Psoas muscle (tissue), 8 donors: Measurements from ENCODE around the gene MRPL14. TPM values are rescaled to one million over a fixed set of nuclear protein-coding genes. Genes with fewer than 3 reads are reported as not detected.
A peak's percentile ranks its signal among the peaks of the same experiment; 100 is the strongest.

Source experiments
- ATAC-seq, 4 donors: fragments of 200-7000 bp; cut with Tn5 transposase; one replicate each; pipeline ENCODE4 v1.9.1; 2020; ENCODE audit warnings: moderate library complexity in 3 of 4, mild to moderate bottlenecking in 2 of 4
- DNase-seq, 2 donors: peaks; one replicate each; pipeline ENCODE4 v3.0.0-alpha.2; 2020
- H3K27ac ChIP-seq: fragments of 200-600 bp; one replicate; pipeline ENCODE4 v1.8.0; 2022
- H3K27me3 ChIP-seq, 3 donors: fragments of 200-600 bp in 1 of 3; one replicate each; pipeline versions ENCODE4 v1.6.1 to v1.8.0; 2013 to 2022; ENCODE audit warnings: low read length in 2 of 3, mild to moderate bottlenecking in 2 of 3, moderate library complexity in 1 of 3; ENCODE audit not compliant: insufficient read depth in 3 of 3
- H3K36me3 ChIP-seq, 2 donors: fragments of 200-600 bp in 1 of 2; one replicate each; pipeline versions ENCODE4 v1.6.1 to v1.8.0; 2013 to 2022; ENCODE audit warnings: low read depth in 1 of 2, mild to moderate bottlenecking in 1 of 2, moderate library complexity in 1 of 2; ENCODE audit not compliant: insufficient read depth in 1 of 2
- H3K4me1 ChIP-seq: fragments of 200-600 bp; one replicate; pipeline ENCODE4 v1.8.0; 2022
- H3K4me3 ChIP-seq: fragments of 200-600 bp; one replicate; pipeline ENCODE4 v1.8.0; 2022; ENCODE audit warnings: mild to moderate bottlenecking
- H3K9me3 ChIP-seq: fragments of 200-600 bp; one replicate; pipeline ENCODE4 v1.8.0; 2022
- WGBS, 3 donors: extraction: QIAGEN DNeasy Blood & Tissue Kit; methylation state at CpG; one replicate each; pipeline versions ENCODE4 v1.1.6 to v1.1.7; 2013; 5-methylcytosine and 5-hydroxymethylcytosine counted together
- intact Hi-C, 2 donors: fragments of 100-400 bp; cut with DNase I; formaldehyde crosslinking; loops; one replicate each; pipeline versions ENCODE4 v1.11.0 to v1.14.2; 2022
- polyA plus RNA-seq, 3 donors: library from polyadenylated mRNA; stranded (reverse); fragments of 200-250 nt; gene quantifications; one replicate each; pipeline ENCODE4 v1.2.3, GENCODE V29; 2013
- total RNA-seq, 4 donors: library from RNA; stranded (reverse); fragmentation: NEBNext Ultra II Directional in 2 of 4; extraction: Animal tissue kit (Norgen Biotek cat#: 25700) in 2 of 4; gene quantifications; one replicate each; pipeline versions ENCODE4 v1.2.1 to v1.2.4, GENCODE V29; 2021 to 2023
- TF ChIP-seq, protein P1 (sequence below): fragments of 200-600 bp; IDR thresholded peaks from one replicate; pipeline ENCODE4 v1.8.0; 2022; ENCODE audit warnings: antibody characterized with exemption
- donor health status: healthy with polysubstance abuse.
- donor health status: DM: no; HTN: no; CAD: no; lungs with moderate emphysema.
- donor health status: Bipolar disorder and iron deficiency.
- donor health status: healthy.
- donor health status: DM: yes; HTN: yes; CAD: no.
- donor health status: DM: no; HTN: no; CAD: no.
- donor health status: DM: no; HTN: no; CAD: no.
- donor health status: DM: yes; HTN: yes; CAD: no.

Gene MRPL14
- total and polyA plus RNA-seq, 7 donors, result 62.3 to 308 (median 166) TPM

DNA sequence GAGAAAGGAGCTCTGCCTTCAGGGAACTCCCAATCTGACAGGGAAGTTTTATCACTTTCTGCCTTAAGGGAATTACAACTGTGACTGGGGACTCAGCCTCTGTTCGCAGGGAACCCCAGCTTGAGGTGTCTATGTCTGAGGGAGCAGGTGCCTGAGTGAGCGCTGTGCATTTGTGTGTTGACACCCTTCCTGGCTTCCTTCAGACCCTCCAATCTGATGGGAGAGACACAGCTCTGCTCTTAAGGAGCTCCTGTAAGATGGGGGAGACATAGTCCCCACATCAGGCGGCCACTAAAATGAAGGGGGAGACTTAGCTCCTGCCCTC, 62.3 kb downstream of the MRPL14 start:
- H3K27me3 ChIP-seq, result no peaks in the 10 kb centered on the region
- WGBS, 3 donors, result 88 to 100% (median 98%) methylated on average over 3 of the region's 3 CpGs
- ATAC-seq (no peak), DNase-seq (no peak)
- no peaks in the 10 kb centered on the region for H3K9me3 ChIP-seq
- peaks cover 45% of the 10 kb centered on the region for H3K4me1 ChIP-seq
- no peak overlapping the region for H3K4me3 ChIP-seq
- H3K36me3 ChIP-seq, result no peaks in the 10 kb centered on the region
- TF ChIP-seq, protein P1, sequence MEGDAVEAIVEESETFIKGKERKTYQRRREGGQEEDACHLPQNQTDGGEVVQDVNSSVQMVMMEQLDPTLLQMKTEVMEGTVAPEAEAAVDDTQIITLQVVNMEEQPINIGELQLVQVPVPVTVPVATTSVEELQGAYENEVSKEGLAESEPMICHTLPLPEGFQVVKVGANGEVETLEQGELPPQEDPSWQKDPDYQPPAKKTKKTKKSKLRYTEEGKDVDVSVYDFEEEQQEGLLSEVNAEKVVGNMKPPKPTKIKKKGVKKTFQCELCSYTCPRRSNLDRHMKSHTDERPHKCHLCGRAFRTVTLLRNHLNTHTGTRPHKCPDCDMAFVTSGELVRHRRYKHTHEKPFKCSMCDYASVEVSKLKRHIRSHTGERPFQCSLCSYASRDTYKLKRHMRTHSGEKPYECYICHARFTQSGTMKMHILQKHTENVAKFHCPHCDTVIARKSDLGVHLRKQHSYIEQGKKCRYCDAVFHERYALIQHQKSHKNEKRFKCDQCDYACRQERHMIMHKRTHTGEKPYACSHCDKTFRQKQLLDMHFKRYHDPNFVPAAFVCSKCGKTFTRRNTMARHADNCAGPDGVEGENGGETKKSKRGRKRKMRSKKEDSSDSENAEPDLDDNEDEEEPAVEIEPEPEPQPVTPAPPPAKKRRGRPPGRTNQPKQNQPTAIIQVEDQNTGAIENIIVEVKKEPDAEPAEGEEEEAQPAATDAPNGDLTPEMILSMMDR, result no peak
- H3K27ac ChIP-seq, result peak overlapping the region; percentile 58
- intact Hi-C loops, result no loop called here

DNA sequence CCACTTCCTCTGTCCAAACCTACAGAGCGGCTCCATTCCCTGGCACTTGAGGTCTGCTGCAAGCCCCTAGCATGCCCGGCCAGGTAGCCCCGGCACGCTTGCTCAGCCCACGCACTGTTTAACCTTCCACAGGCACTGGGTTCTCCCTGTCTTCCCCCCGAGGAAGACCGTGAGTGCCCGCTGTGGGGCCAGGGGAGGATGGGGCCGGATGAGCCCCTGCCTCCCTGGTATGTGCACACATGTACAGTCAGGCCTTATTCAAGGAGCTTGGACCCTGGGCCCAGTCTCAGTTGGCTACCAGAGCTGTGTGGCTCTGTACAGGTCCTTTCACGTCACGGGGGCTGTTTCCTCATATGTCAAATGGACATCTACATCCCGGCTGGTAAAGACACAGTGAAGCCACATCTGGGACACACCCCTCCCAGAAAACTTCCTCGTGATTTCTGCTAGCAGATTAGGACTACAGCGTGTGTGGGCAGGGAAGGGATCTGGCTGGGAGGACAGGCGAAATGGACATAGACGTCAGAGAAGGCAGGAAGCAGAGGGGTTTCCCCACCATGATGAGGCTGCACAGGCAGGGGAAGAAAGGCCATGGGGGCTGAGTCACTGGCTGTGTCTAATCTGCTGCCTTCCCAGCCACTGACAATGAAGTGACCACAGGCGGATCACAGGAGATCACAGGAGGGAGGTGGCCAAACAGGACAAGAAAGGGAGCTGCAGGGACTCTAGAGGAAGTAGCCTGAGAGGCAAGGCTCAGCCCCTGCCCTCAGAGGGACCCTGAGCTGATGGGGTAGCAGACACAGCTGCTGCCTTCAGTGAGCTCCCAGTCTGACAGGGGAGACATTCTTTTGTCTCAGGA, 62.9 kb downstream of the MRPL14 start:
- Histone ChIP-seq H3K27ac (peak overlapping the region; percentile 58), H3K36me3 (no peaks in the 10 kb centered on the region), H3K9me3 (no peaks in the 10 kb centered on the region), H3K4me3 (no peak overlapping the region), H3K27me3 (no peaks in the 10 kb centered on the region), H3K4me1 (peaks cover 46% of the 10 kb centered on the region)
- WGBS, 3 donors, result 76 to 78% (median 77%) methylated on average over 17 of the region's 17 CpGs
- TF ChIP-seq, protein P1, result no peak
- intact Hi-C loops, result no loop called here
- ATAC-seq (peak; percentile 19 to 83 (median 70)), DNase-seq (peak in 1 of 2 donors; percentile 64)

DNA sequence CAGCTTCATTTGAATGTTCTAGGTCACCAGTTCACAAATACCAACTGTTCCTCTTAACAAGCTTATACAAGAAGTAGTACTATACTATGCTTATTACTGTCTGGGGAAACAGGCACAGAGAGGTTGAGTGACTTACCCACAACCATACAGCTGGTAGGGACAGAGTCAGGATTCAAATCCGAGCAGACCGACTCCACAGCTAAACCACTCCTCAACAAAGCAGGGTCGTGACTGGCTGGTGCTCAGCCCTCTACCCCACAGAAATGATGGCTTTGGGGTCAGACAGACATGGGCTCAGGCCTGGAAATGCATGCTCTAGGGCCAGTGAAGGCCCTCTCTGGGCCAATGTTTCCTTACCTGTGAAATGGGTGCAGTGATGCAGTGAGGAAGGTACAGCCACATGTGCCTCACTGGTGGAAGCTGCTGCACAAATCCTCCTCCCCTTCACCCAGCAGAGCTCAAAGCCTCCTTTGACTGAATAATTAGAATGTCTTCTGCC, 63.6 kb downstream of the MRPL14 start:
- TF ChIP-seq, protein P1, result no peak
- ATAC-seq, result no peak

More for the DNA sequence above, 63.6 kb downstream of the MRPL14 start:
- Histone ChIP-seq H3K36me3 (no peaks in the 10 kb centered on the region), H3K27ac (peak overlapping the region; percentile 64), H3K4me1 (peaks cover 53% of the 10 kb centered on the region), H3K27me3 (no peaks in the 10 kb centered on the region), H3K4me3 (no peak overlapping the region), H3K9me3 (no peaks in the 10 kb centered on the region)
- WGBS, 3 donors, result 88 to 95% (median 89%) methylated on average over 3 of the region's 3 CpGs
- no peak for DNase-seq
- intact Hi-C loops, result no loop called here

Other genes starting within 250 kb of the MRPL14 start
- gene TMEM63B, start 102 bp upstream of the MRPL14 start, total RNA-seq, result 100 to 1,000 TPM in 1 of 4 donors, 10 to 100 TPM in 3; 32.7 to 121 (median 40.3) TPM
- gene TMEM63B, start 102 bp upstream of the MRPL14 start, polyA plus RNA-seq, result 10 to 100 TPM; 23.5 to 39.2 (median 27.9) TPM
- under 1 TPM in 1 of 4 donors, not detected in 3; 0.32 TPM for gene CAPN11, start 31.4 kb upstream of the MRPL14 start, total RNA-seq
- under 1 TPM; 0.05 to 0.16 (median 0.11) TPM for gene CAPN11, start 31.4 kb upstream of the MRPL14 start, polyA plus RNA-seq
- gene MYMX, start 89.5 kb upstream of the MRPL14 start, total RNA-seq, result under 1 TPM in 3 of 4 donors, not detected in 1; 0.34 to 0.54 (median 0.36) TPM
- gene MYMX, start 89.5 kb upstream of the MRPL14 start, polyA plus RNA-seq, result under 1 TPM in 2 of 3 donors, not detected in 1; 0.09 to 0.61 TPM
- 10 to 100 TPM; 29.6 to 80.7 (median 41.6) TPM for gene SLC29A1, start 96.1 kb upstream of the MRPL14 start, total RNA-seq
- 10 to 100 TPM; 29.1 to 39.7 (median 39.1) TPM for gene SLC29A1, start 96.1 kb upstream of the MRPL14 start, polyA plus RNA-seq
- gene HSP90AB1, start 119.6 kb upstream of the MRPL14 start, total RNA-seq, result 1,000 to 10,000 TPM; 1,150 to 1,595 (median 1,339) TPM
- gene HSP90AB1, start 119.6 kb upstream of the MRPL14 start, polyA plus RNA-seq, result 1,000 to 10,000 TPM in 2 of 3 donors, 100 to 1,000 TPM in 1; 743 to 1,128 (median 1,033) TPM
- 10 to 100 TPM; 10.9 to 23.3 (median 18.0) TPM for gene SLC35B2, start 130.1 kb upstream of the MRPL14 start, total RNA-seq
- gene SLC35B2, start 130.1 kb upstream of the MRPL14 start, polyA plus RNA-seq, result 10 to 100 TPM; 16.0 to 23.6 (median 20.8) TPM
- 1 to 10 TPM; 2.1 to 5.0 (median 3.0) TPM for gene NFKBIE, start 138.1 kb upstream of the MRPL14 start, total RNA-seq
- 1 to 10 TPM; 2.8 to 5.2 (median 4.0) TPM for gene NFKBIE, start 138.1 kb upstream of the MRPL14 start, polyA plus RNA-seq
- gene TMEM151B, start 143.0 kb upstream of the MRPL14 start, total RNA-seq, result not detected
- gene TMEM151B, start 143.0 kb upstream of the MRPL14 start, polyA plus RNA-seq, result under 1 TPM in 2 of 3 donors, not detected in 1; 0.04 to 0.07 TPM
- 1 to 10 TPM; 4.4 to 7.4 (median 5.1) TPM for gene AARS2, start 185.9 kb upstream of the MRPL14 start, total RNA-seq
- gene AARS2, start 185.9 kb upstream of the MRPL14 start, polyA plus RNA-seq, result 1 to 10 TPM; 2.2 to 4.3 (median 3.0) TPM
- gene SPATS1, start 215.2 kb upstream of the MRPL14 start, total RNA-seq, result not detected
- gene SPATS1, start 215.2 kb upstream of the MRPL14 start, polyA plus RNA-seq, result not detected